Raji (cell line): ENCODE data around the gene SPOCD1.

ENCODE experiments used
- POLR2A ChIP-seq: IDR thresholded peaks from 2 replicates; pipeline ENCODE4 v1.6.1; 2011; ENCODE audit warnings: low read depth, low read length, control low read depth; ENCODE audit not compliant: insufficient read depth

The SPOCD1 gene

GRCh38 chr1:31776032-31776431 is 39.8 kb downstream of the SPOCD1 start:
- TF ChIP-seq POLR2A: no peak

GRCh38 chr1:31775210-31775999 is 40.4 kb downstream of the SPOCD1 start:
- TF ChIP-seq POLR2A: no peak

GRCh38 chr1:31774495-31774894 is 41.3 kb downstream of the SPOCD1 start:
- no peak for TF ChIP-seq POLR2A

- no peak for TF ChIP-seq POLR2A
These were observed 42.0 kb downstream of the SPOCD1 start for GRCh38 chr1:31773861-31774260.

GRCh38 chr1:31772669-31773248 is 43.1 kb downstream of the SPOCD1 start:
- no peak for TF ChIP-seq POLR2A

- TF ChIP-seq POLR2A: no peak
These were observed 43.7 kb downstream of the SPOCD1 start for GRCh38 chr1:31771891-31772668.

DNA sequence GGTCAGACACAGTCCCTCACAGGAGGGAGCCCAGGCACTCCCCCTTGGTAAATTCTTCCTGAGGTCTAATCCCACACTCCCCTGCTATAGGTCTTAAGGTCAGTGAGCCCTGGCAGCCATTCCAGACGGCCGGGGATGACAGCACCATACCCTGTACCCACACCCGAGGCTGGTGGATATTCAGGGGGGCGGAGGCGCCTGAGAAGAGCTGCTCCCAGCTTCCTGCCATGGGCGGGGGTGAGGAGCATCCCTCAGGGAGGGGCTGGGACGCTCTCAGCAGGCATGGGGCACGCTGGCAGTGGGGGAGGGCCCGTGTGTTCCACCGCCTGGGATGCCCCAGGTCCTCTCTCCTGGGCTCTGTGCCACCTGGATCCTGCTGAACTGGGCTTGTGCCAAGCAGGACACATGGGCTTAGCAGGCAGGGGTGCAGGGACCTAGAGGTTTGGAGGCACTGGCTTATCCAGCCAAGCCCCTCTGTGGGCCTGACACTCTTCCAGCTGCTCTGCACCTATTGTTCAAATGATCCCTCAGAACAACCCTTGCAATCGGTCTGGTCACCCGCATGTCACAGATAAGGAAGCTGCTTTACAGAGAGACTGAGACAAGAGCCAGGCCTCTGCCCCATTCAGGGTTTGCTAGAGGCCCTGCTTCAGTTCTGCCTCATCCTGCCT is 46.0 kb downstream of the SPOCD1 start:
- TF ChIP-seq POLR2A: no peak

- no peak for TF ChIP-seq POLR2A
These were observed 46.7 kb downstream of the SPOCD1 start for GRCh38 chr1:31768939-31769704.

- no peak for TF ChIP-seq POLR2A
These were observed 47.4 kb downstream of the SPOCD1 start for GRCh38 chr1:31768407-31768907.

DNA sequence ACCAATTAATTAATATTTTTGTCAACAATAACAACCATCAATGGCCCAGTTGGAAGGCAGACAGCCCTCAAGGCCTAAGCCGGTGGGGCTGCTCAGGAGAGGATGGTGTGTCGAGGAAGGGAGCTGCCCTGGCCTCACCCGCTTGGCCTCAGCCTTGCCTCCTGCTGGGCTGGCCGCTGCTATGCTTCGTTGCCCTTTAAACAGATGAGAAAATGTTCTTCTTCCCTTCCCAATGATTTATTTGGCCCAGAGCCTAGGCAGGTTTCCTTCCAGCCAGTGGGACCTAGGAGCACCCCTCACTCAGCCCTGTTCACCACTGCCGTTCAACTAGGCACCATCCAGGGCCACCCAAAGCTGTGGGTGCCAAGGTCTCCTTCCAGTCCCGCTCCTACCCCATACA is 48.6 kb downstream of the SPOCD1 start:
- TF ChIP-seq POLR2A: no peak

GRCh38 chr1:31765516-31765915 is 50.3 kb downstream of the SPOCD1 start:
- no peak for TF ChIP-seq POLR2A

- no peak for TF ChIP-seq POLR2A
These were observed 50.8 kb downstream of the SPOCD1 start for GRCh38 chr1:31765041-31765467.

DNA sequence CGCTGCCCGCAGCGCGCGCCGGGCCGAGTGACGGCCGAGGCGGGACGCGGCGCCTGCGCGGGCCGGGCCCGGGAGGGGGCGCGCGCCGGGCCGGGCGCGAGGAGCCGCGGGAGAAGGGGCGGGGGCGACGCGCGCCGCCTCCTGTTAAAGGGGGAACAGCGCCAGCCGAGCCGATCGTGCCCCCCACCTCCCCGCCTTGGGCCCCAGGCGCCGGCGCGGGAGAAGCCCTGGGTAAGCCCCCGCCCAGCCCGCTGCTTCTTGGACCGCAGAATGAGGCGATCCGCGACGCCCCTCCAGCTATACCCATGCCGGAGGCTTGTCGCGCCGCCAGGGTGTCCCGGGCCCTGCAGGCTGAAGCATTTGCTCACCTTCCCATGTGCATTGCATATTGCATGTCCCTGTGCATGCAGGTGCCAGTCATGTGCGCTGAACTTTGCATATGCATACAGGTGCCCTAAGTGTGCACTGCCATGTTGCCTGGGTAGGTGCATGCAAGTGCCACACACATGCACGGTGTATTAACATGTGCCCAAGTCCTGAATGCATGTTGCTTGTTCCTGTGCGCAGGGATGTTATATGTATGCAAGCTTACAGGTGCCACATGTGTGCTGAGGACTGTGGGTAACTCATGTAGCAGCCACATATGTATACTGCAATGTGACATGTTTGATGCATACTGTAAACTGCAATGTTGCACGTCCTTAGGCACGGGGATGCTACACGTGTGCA is 51.3 kb downstream of the SPOCD1 start, which contains the start of gene ADGRB2:
ADGRB2 (minus strand) TSS at position 29 of the 729 bp plus-strand sequence. CDS start 7,119 bp downstream, outside the sequence.
- TF ChIP-seq POLR2A: no peak
